NCI-H82 (cell line): ENCODE results near the gene ARGLU1.

Experiments
- DNase-seq: peaks from one replicate; lab custom pipeline; 2025; lab: John Stamatoyannopoulos, UW

The ARGLU1 gene

GRCh38 chr13:106499896-106500295 lies 68.0 kb downstream of the ARGLU1 start:
- DNase-seq = no peak

- DNase-seq = no peak
Measured at GRCh38 chr13:106499113-106499512, 68.8 kb downstream of the ARGLU1 start.

GRCh38 chr13:106498571-106498970 lies 69.4 kb downstream of the ARGLU1 start:
- no peak for DNase-seq

- DNase-seq = no peak
Measured at GRCh38 chr13:106498158-106498557, 69.8 kb downstream of the ARGLU1 start.

GRCh38 chr13:106497079-106497478 lies 70.9 kb downstream of the ARGLU1 start:
- no peak for DNase-seq

GRCh38 chr13:106496072-106496997 lies 71.6 kb downstream of the ARGLU1 start:
- no peak for DNase-seq

GRCh38 chr13:106494936-106495335 lies 73.0 kb downstream of the ARGLU1 start:
- no peak for DNase-seq

GRCh38 chr13:106494506-106494905 lies 73.4 kb downstream of the ARGLU1 start:
- peak; percentile 20 for DNase-seq

GRCh38 chr13:106493533-106494220 lies 74.3 kb downstream of the ARGLU1 start:
- DNase-seq = no peak

GRCh38 chr13:106492588-106493475 lies 75.1 kb downstream of the ARGLU1 start:
- DNase-seq = no peak

- DNase-seq = no peak
Measured at GRCh38 chr13:106491928-106492587, 75.9 kb downstream of the ARGLU1 start.
